ENCODE data around the gene MT1X.

- no peak for TF ChIP-seq CTCF (IDR thresholded peaks at IDR 0.05)
- TF ChIP-seq POLR2A (IDR thresholded peaks at IDR 0.05) = no peak
Measured at GRCh38 chr16:56688762-56689161, 6.5 kb downstream of the MT1X start.
